Lung (tissue), 12 donors: ENCODE results near the gene KRT10. TPM values are rescaled to one million over a fixed set of nuclear protein-coding genes. Genes with fewer than 3 reads are reported as not detected.

Source experiments
- ATAC-seq: fragments of 200-7000 bp; cut with Tn5 transposase; one replicate; pipeline ENCODE4 v1.9.1; 2020; ENCODE audit warnings: moderate number of reproducible peaks; ENCODE audit not compliant: insufficient read depth, low FRiP score
- DNase-seq, 3 donors: peaks; one replicate each; pipeline ENCODE4 v3.0.0-alpha.2; 2013 to 2017
- H3K27ac ChIP-seq, 2 donors: one replicate each; pipeline ENCODE4 v1.5.1; 2013; ENCODE audit warnings: mild to moderate bottlenecking in 2 of 2, moderate library complexity in 2 of 2, control low read depth in 1 of 2, inconsistent platforms in 1 of 2, low read depth in 1 of 2, low read length in 1 of 2
- H3K27me3 ChIP-seq, 3 donors: one replicate each; pipeline ENCODE4 v1.5.1; 2013; ENCODE audit warnings: low read length in 2 of 3; ENCODE audit not compliant: control insufficient read depth in 3 of 3, insufficient read depth in 3 of 3
- H3K36me3 ChIP-seq, 4 donors: one replicate each; pipeline ENCODE4 v1.5.1; 2013; ENCODE audit warnings: low read length in 4 of 4, mild to moderate bottlenecking in 1 of 4, moderate library complexity in 1 of 4; ENCODE audit not compliant: control insufficient read depth in 4 of 4, insufficient read depth in 4 of 4
- H3K4me1 ChIP-seq, 5 donors: one replicate each; pipeline ENCODE4 v1.5.1; 2013; ENCODE audit warnings: low read length in 5 of 5, mild to moderate bottlenecking in 2 of 5, moderate library complexity in 1 of 5; ENCODE audit not compliant: control insufficient read depth in 5 of 5, insufficient read depth in 5 of 5
- H3K4me3 ChIP-seq: one replicate; pipeline ENCODE4 v1.5.1; 2013; ENCODE audit warnings: mild to moderate bottlenecking, control low read depth, moderate library complexity
- H3K9ac ChIP-seq, 2 donors: one replicate each; pipeline ENCODE4 v1.5.1; 2013; ENCODE audit warnings: low read length in 2 of 2, control low read depth in 1 of 2; ENCODE audit not compliant: insufficient read depth in 1 of 2
- H3K9me3 ChIP-seq, 4 donors: one replicate each; pipeline ENCODE4 v1.5.1; 2013; ENCODE audit warnings: low read length in 3 of 4, mild to moderate bottlenecking in 1 of 4, moderate library complexity in 1 of 4; ENCODE audit not compliant: control insufficient read depth in 4 of 4, insufficient read depth in 3 of 4
- CTCF ChIP-seq: IDR thresholded peaks from 2 replicates; pipeline ENCODE4 v1.5.1; 2012; ENCODE audit warnings: mild to moderate bottlenecking; ENCODE audit errors: control extremely low read depth, extremely low read depth
- WGBS, 2 donors: extraction: QIAGEN DNeasy Blood & Tissue Kit; methylation state at CpG; one replicate each; pipeline ENCODE4 v1.1.7; 2013; 5-methylcytosine and 5-hydroxymethylcytosine counted together
- polyA plus RNA-seq, 2 donors: library from polyadenylated mRNA; stranded (reverse); fragments of 200-250 nt; gene quantifications; one replicate each; pipeline ENCODE4 v1.2.1, GENCODE V29; 2013
- total RNA-seq, 2 donors: library from RNA; depleted of rRNA in 1 of 2; stranded (reverse); fragments of >200 nt in 1 of 2; gene quantifications; one replicate each; pipeline ENCODE4 v1.2.1, GENCODE V29; 2014 to 2021
- donor health status: control.
- donor health status: control.
- donor health status: Bipolar disorder and iron deficiency.
- donor health status: healthy.
- donor health status: DM: yes; HTN: yes; CAD: no.

The KRT10 gene
- total and polyA plus RNA-seq, 4 donors: 4.6 to 60.6 (median 27.8) TPM

GRCh38 chr17:40801157-40801556, 21.3 kb downstream of the KRT10 start:
- Histone ChIP-seq H3K9me3 (peaks cover 0 to under 1% (median 0%) of the 10 kb centered on the region in 4 donors), H3K4me3 (no peak overlapping the region), H3K27ac (no peak overlapping the region), H3K36me3 (no peaks in the 10 kb centered on the region), H3K27me3 (peaks cover 0 to 37% (median 31%) of the 10 kb centered on the region in 3 donors), H3K9ac (no peak overlapping the region), H3K4me1 (no peaks in the 10 kb centered on the region)
- no peak for ATAC-seq
- TF ChIP-seq CTCF: no peak
- WGBS, 2 donors: 82 to 90% methylated on average over 2 of the region's 2 CpGs
- DNase-seq: no peak

- ATAC-seq: no peak
Observed at GRCh38 chr17:40800381-40800780, 22.0 kb downstream of the KRT10 start.

GRCh38 chr17:40799859-40800258, 22.6 kb downstream of the KRT10 start, which contains the start of gene KRT28:
Gene KRT28, minus strand, starts transcription at chr17:40799959. Its CDS starts 66 bp downstream, at chr17:40799893.
- no peak for DNase-seq
- WGBS, 2 donors: 77 to 91% methylated on average over 3 of the region's 3 CpGs
- no peak for ATAC-seq
- H3K4me3 ChIP-seq: no peak within 1 kb of the TSS
- no peak within 1 kb of the TSS for H3K9ac ChIP-seq
- H3K27me3 ChIP-seq: peaks cover 0 to 32% (median 25%) of the 10 kb centered on the region in 3 donors
- no peaks in the 10 kb centered on the region for H3K36me3 ChIP-seq
- H3K27ac ChIP-seq: no peak within 1 kb of the TSS
- no peaks in the 10 kb centered on the region for H3K4me1 ChIP-seq
- no peak for TF ChIP-seq CTCF
- no peaks in the 10 kb centered on the region for H3K9me3 ChIP-seq

More at GRCh38 chr17:40800381-40800780, 22.0 kb downstream of the KRT10 start:
- peaks cover 0 to 34% (median 26%) of the 10 kb centered on the region in 3 donors for H3K27me3 ChIP-seq
- DNase-seq: no peak
- TF ChIP-seq CTCF: no peak
- no peaks in the 10 kb centered on the region for H3K9me3 ChIP-seq
- no peak overlapping the region for H3K9ac ChIP-seq
- no peaks in the 10 kb centered on the region for H3K4me1 ChIP-seq
- H3K4me3 ChIP-seq: no peak overlapping the region
- H3K27ac ChIP-seq: no peak overlapping the region
- H3K36me3 ChIP-seq: no peaks in the 10 kb centered on the region
- 50 to 70% methylated on average over 1 of the region's 1 CpG for WGBS, 2 donors

- DNase-seq (no peak), ATAC-seq (no peak)
- no peak overlapping the region for H3K4me3 ChIP-seq
- no peaks in the 10 kb centered on the region for H3K9me3 ChIP-seq
- peaks cover 0 to 4% (median 0%) of the 10 kb centered on the region in 5 donors for H3K4me1 ChIP-seq
- no peak overlapping the region for H3K9ac ChIP-seq
- no peak overlapping the region for H3K27ac ChIP-seq
- WGBS, 2 donors: 79 to 80% methylated on average over 27 of the region's 27 CpGs
- no peaks in the 10 kb centered on the region for H3K36me3 ChIP-seq
- TF ChIP-seq CTCF: no peak
- H3K27me3 ChIP-seq: peaks cover 0 to 24% (median 18%) of the 10 kb centered on the region in 3 donors
Observed at GRCh38 chr17:40796846-40797245, 25.6 kb downstream of the KRT10 start.
